ENCODE data around the gene MRPS27. TPM values are rescaled to one million over a fixed set of nuclear protein-coding genes. Genes with fewer than 3 reads are reported as not detected.

MRPS27 gene
- total RNA-seq, 4 donors from 2014 or later = 33.2 to 74.9 (median 62.3) TPM

- intact Hi-C loops (cut with DNase I; ENCODE audit: low total_unique reads) (loop anchor here (10.0 kb wide), 1 partner anchor 109 kb away; no protein-coding TSS in a partner anchor), in situ Hi-C loops (cut with MboI; ENCODE audit: low sequenced_read_pairs in 4 of 4) (no loop called here)
- Histone ChIP-seq H3K36me3 (no peaks in the 10 kb centered on the region), H3K4me1 (peaks cover 26 to 32% of the 10 kb centered on the region in 2 donors), H3K27ac (no peak overlapping the region), H3K9me3 (no peaks in the 10 kb centered on the region), H3K4me3 (no peak overlapping the region), H3K27me3 (no peaks in the 10 kb centered on the region)
- TF ChIP-seq POLR2A (IDR thresholded peaks at IDR 0.05) (no peak), CTCF (IDR thresholded peaks at IDR 0.05 in 4 of 5, conservative IDR thresholded peaks at IDR 0.05 in 1 of 5) (no peak)
- ATAC-seq (no peak), DNase-seq (no peak)
Observed at GRCh38 chr5:72243706-72244105, 76.3 kb downstream of the MRPS27 start.

GRCh38 chr5:72242796-72243475, 77.1 kb downstream of the MRPS27 start:
- no peak overlapping the region for H3K4me3 ChIP-seq
- no peak for TF ChIP-seq POLR2A (IDR thresholded peaks at IDR 0.05)
- no peak for TF ChIP-seq CTCF (IDR thresholded peaks at IDR 0.05 in 4 of 5, conservative IDR thresholded peaks at IDR 0.05 in 1 of 5)
- no peaks in the 10 kb centered on the region for H3K36me3 ChIP-seq
- H3K4me1 ChIP-seq = peaks cover 21 to 25% of the 10 kb centered on the region in 2 donors
- no peak overlapping the region for H3K27ac ChIP-seq
- ATAC-seq (no peak), DNase-seq (no peak)
- in situ Hi-C loops (cut with MboI; ENCODE audit: low sequenced_read_pairs in 4 of 4) = no loop called here
- H3K9me3 ChIP-seq = no peaks in the 10 kb centered on the region
- intact Hi-C loops (cut with DNase I; ENCODE audit: low total_unique reads) = loop anchor here (10.0 kb wide), 1 partner anchor 108 kb away; no protein-coding TSS in a partner anchor
- no peaks in the 10 kb centered on the region for H3K27me3 ChIP-seq

- in situ Hi-C loops (cut with MboI; ENCODE audit: low sequenced_read_pairs in 4 of 4) (no loop called here), intact Hi-C loops (cut with DNase I; ENCODE audit: low total_unique reads) (loop anchor here (10.0 kb wide), 1 partner anchor 107 kb away; no protein-coding TSS in a partner anchor)
- no peak for ATAC-seq
- H3K27me3 ChIP-seq = no peaks in the 10 kb centered on the region
- no peak for DNase-seq
- TF ChIP-seq POLR2A (IDR thresholded peaks at IDR 0.05) = no peak
- no peak overlapping the region for H3K4me3 ChIP-seq
- no peaks in the 10 kb centered on the region for H3K9me3 ChIP-seq
- H3K4me1 ChIP-seq = peaks cover 6 to 10% of the 10 kb centered on the region in 2 donors
- no peak overlapping the region for H3K27ac ChIP-seq
- H3K36me3 ChIP-seq = peaks cover 0 to 7% of the 10 kb centered on the region in 2 donors
Observed at GRCh38 chr5:72241346-72242003, 78.6 kb downstream of the MRPS27 start.

GRCh38 chr5:72238712-72239445, 81.2 kb downstream of the MRPS27 start:
- in situ Hi-C loops (cut with MboI; ENCODE audit: low sequenced_read_pairs in 4 of 4) = no loop called here

More at GRCh38 chr5:72238712-72239445, 81.2 kb downstream of the MRPS27 start:
- Histone ChIP-seq H3K9me3 (no peaks in the 10 kb centered on the region), H3K36me3 (peaks cover 0 to 7% of the 10 kb centered on the region in 2 donors), H3K27ac (no peak overlapping the region), H3K27me3 (no peaks in the 10 kb centered on the region), H3K4me1 (peaks cover 12% of the 10 kb centered on the region in 2 donors), H3K4me3 (no peak overlapping the region)
- no peak for TF ChIP-seq CTCF (IDR thresholded peaks at IDR 0.05 in 4 of 5, conservative IDR thresholded peaks at IDR 0.05 in 1 of 5)
- TF ChIP-seq POLR2A (IDR thresholded peaks at IDR 0.05) = no peak
- DNase-seq = no peak
- no peak for ATAC-seq
- intact Hi-C loops (cut with DNase I; ENCODE audit: low total_unique reads) = no loop called here
